ENCODE measurements around the gene ITPR3.

ITPR3 gene

GRCh38 chr6:33719326-33719987, 98.3 kb downstream of the ITPR3 start:
- no peak overlapping the region for H4K91ac ChIP-seq (ENCODE audit: low read depth, low read length)
- no CpG with 5 or more reads among the region's 11 CpGs for WGBS (ENCODE audit: extremely low coverage, insufficient coverage, insufficient read length)

GRCh38 chr6:33720998-33721397, 99.9 kb downstream of the ITPR3 start:
- Histone ChIP-seq H2BK120ac (ENCODE audit: insufficient read depth, low read length, poor library complexity) (no peak overlapping the region), H2BK5ac (ENCODE audit: low read depth, low read length, poor library complexity) (no peak overlapping the region), H4K8ac (ENCODE audit: low read depth, low read length) (no peak overlapping the region), H3K4me1 (ENCODE audit: control insufficient read depth in 1 of 2, insufficient read depth in 2 of 2, low read length in 2 of 2) (no peaks in the 10 kb centered on the region), H2BK12ac (ENCODE audit: low read length) (no peak overlapping the region), H3K27me3 (ENCODE audit: insufficient read depth, low read length) (no peaks in the 10 kb centered on the region), H4K12ac (ENCODE audit: low read depth, low read length) (no peak overlapping the region), H3K79me2 (ENCODE audit: control insufficient read depth, insufficient read depth, low read length, poor library complexity) (no peaks in the 10 kb centered on the region), H3K9me3 (ENCODE audit: insufficient read depth, low read depth, low read length) (no peaks in the 10 kb centered on the region), H3K36me3 (ENCODE audit: control insufficient read depth in 1 of 2, insufficient read depth in 2 of 2, low read length in 2 of 2) (no peaks in the 10 kb centered on the region), H3K9ac (ENCODE audit: low read length) (no peak overlapping the region), H3K4ac (ENCODE audit: low read depth, low read length) (no peak overlapping the region), H3K4me2 (ENCODE audit: low read length) (no peak overlapping the region), H3K27ac (ENCODE audit: low read depth, low read length) (no peak overlapping the region), H2AFZ (ENCODE audit: insufficient read depth, low read length, poor library complexity) (no peak overlapping the region), H4K91ac (ENCODE audit: low read depth, low read length) (no peak overlapping the region), H3K79me1 (ENCODE audit: low read length) (no peaks in the 10 kb centered on the region), H2AK5ac (ENCODE audit: low read length) (no peak overlapping the region), H3K18ac (ENCODE audit: low read length) (no peak overlapping the region), H3K23ac (ENCODE audit: low read length) (no peak overlapping the region), H3K4me3 (ENCODE audit: low read depth, low read length) (no peak overlapping the region), H3K14ac (ENCODE audit: low read length) (no peak overlapping the region)
- no CpG with 5 or more reads among the region's 1 CpG for WGBS (ENCODE audit: extremely low coverage, insufficient coverage, insufficient read length)
- DNase-seq: no peak

More at GRCh38 chr6:33719326-33719987, 98.3 kb downstream of the ITPR3 start:
- H2BK12ac ChIP-seq (ENCODE audit: low read length): no peak overlapping the region
- no peak overlapping the region for H3K18ac ChIP-seq (ENCODE audit: low read length)
- no peak overlapping the region for H3K14ac ChIP-seq (ENCODE audit: low read length)
- H3K4me1 ChIP-seq (ENCODE audit: control insufficient read depth in 1 of 2, insufficient read depth in 2 of 2, low read length in 2 of 2): no peaks in the 10 kb centered on the region
- no peak overlapping the region for H3K27ac ChIP-seq (ENCODE audit: low read depth, low read length)
- H2AFZ ChIP-seq (ENCODE audit: insufficient read depth, low read length, poor library complexity): no peak overlapping the region
- no peak overlapping the region for H2BK120ac ChIP-seq (ENCODE audit: insufficient read depth, low read length, poor library complexity)
- no peak overlapping the region for H3K23ac ChIP-seq (ENCODE audit: low read length)
- H3K27me3 ChIP-seq (ENCODE audit: insufficient read depth, low read length): no peaks in the 10 kb centered on the region
- H4K12ac ChIP-seq (ENCODE audit: low read depth, low read length): no peak overlapping the region
- H3K79me2 ChIP-seq (ENCODE audit: control insufficient read depth, insufficient read depth, low read length, poor library complexity): no peaks in the 10 kb centered on the region
- no peak overlapping the region for H3K4ac ChIP-seq (ENCODE audit: low read depth, low read length)
- H3K9ac ChIP-seq (ENCODE audit: low read length): no peak overlapping the region
- no peaks in the 10 kb centered on the region for H3K79me1 ChIP-seq (ENCODE audit: low read length)
- H2AK5ac ChIP-seq (ENCODE audit: low read length): no peak overlapping the region
- no peak for DNase-seq
- H3K9me3 ChIP-seq (ENCODE audit: insufficient read depth, low read depth, low read length): no peaks in the 10 kb centered on the region
- no peak overlapping the region for H3K4me2 ChIP-seq (ENCODE audit: low read length)
- H3K36me3 ChIP-seq (ENCODE audit: control insufficient read depth in 1 of 2, insufficient read depth in 2 of 2, low read length in 2 of 2): no peaks in the 10 kb centered on the region
- no peak overlapping the region for H3K4me3 ChIP-seq (ENCODE audit: low read depth, low read length)
- H4K8ac ChIP-seq (ENCODE audit: low read depth, low read length): no peak overlapping the region
- no peak overlapping the region for H2BK5ac ChIP-seq (ENCODE audit: low read depth, low read length, poor library complexity)

- no peak overlapping the region for H3K4me2 ChIP-seq (ENCODE audit: low read length)
- H3K4ac ChIP-seq (ENCODE audit: low read depth, low read length): no peak overlapping the region
- no peak overlapping the region for H4K91ac ChIP-seq (ENCODE audit: low read depth, low read length)
- no peaks in the 10 kb centered on the region for H3K36me3 ChIP-seq (ENCODE audit: control insufficient read depth in 1 of 2, insufficient read depth in 2 of 2, low read length in 2 of 2)
- H3K14ac ChIP-seq (ENCODE audit: low read length): no peak overlapping the region
- no peak overlapping the region for H3K27ac ChIP-seq (ENCODE audit: low read depth, low read length)
- H3K23ac ChIP-seq (ENCODE audit: low read length): no peak overlapping the region
- H3K18ac ChIP-seq (ENCODE audit: low read length): no peak overlapping the region
- H3K4me3 ChIP-seq (ENCODE audit: low read depth, low read length): no peak overlapping the region
- no peaks in the 10 kb centered on the region for H3K9me3 ChIP-seq (ENCODE audit: insufficient read depth, low read depth, low read length)
- H2BK120ac ChIP-seq (ENCODE audit: insufficient read depth, low read length, poor library complexity): no peak overlapping the region
- H3K4me1 ChIP-seq (ENCODE audit: control insufficient read depth in 1 of 2, insufficient read depth in 2 of 2, low read length in 2 of 2): no peaks in the 10 kb centered on the region
- H2BK5ac ChIP-seq (ENCODE audit: low read depth, low read length, poor library complexity): no peak overlapping the region
- no peaks in the 10 kb centered on the region for H3K27me3 ChIP-seq (ENCODE audit: insufficient read depth, low read length)
- no peak overlapping the region for H2AFZ ChIP-seq (ENCODE audit: insufficient read depth, low read length, poor library complexity)
- H3K79me2 ChIP-seq (ENCODE audit: control insufficient read depth, insufficient read depth, low read length, poor library complexity): no peaks in the 10 kb centered on the region
- no peak overlapping the region for H4K8ac ChIP-seq (ENCODE audit: low read depth, low read length)
- H3K79me1 ChIP-seq (ENCODE audit: low read length): no peaks in the 10 kb centered on the region
- no peak overlapping the region for H2AK5ac ChIP-seq (ENCODE audit: low read length)
- WGBS (ENCODE audit: extremely low coverage, insufficient coverage, insufficient read length): no CpG with 5 or more reads among the region's 5 CpGs
- H4K12ac ChIP-seq (ENCODE audit: low read depth, low read length): no peak overlapping the region
- no peak overlapping the region for H2BK12ac ChIP-seq (ENCODE audit: low read length)
- DNase-seq: no peak
- H3K9ac ChIP-seq (ENCODE audit: low read length): no peak overlapping the region
Observed at GRCh38 chr6:33721508-33721907, 100.4 kb downstream of the ITPR3 start.

GRCh38 chr6:33722103-33722623, 101.0 kb downstream of the ITPR3 start:
- no peak overlapping the region for H2AFZ ChIP-seq (ENCODE audit: insufficient read depth, low read length, poor library complexity)
- H3K4me2 ChIP-seq (ENCODE audit: low read length): no peak overlapping the region
- DNase-seq: peak in 1 of 2 donors; percentile 17
- WGBS (ENCODE audit: extremely low coverage, insufficient coverage, insufficient read length): no CpG with 5 or more reads among the region's 5 CpGs
- no peak overlapping the region for H3K9ac ChIP-seq (ENCODE audit: low read length)
- no peak overlapping the region for H2BK5ac ChIP-seq (ENCODE audit: low read depth, low read length, poor library complexity)
- no peaks in the 10 kb centered on the region for H3K27me3 ChIP-seq (ENCODE audit: insufficient read depth, low read length)
- H3K4me1 ChIP-seq (ENCODE audit: control insufficient read depth in 1 of 2, insufficient read depth in 2 of 2, low read length in 2 of 2): no peaks in the 10 kb centered on the region
- H3K9me3 ChIP-seq (ENCODE audit: insufficient read depth, low read depth, low read length): no peaks in the 10 kb centered on the region
- H4K12ac ChIP-seq (ENCODE audit: low read depth, low read length): no peak overlapping the region
- no peak overlapping the region for H3K27ac ChIP-seq (ENCODE audit: low read depth, low read length)
- H3K18ac ChIP-seq (ENCODE audit: low read length): no peak overlapping the region
- no peaks in the 10 kb centered on the region for H3K79me1 ChIP-seq (ENCODE audit: low read length)
- no peak overlapping the region for H2BK120ac ChIP-seq (ENCODE audit: insufficient read depth, low read length, poor library complexity)
- H3K79me2 ChIP-seq (ENCODE audit: control insufficient read depth, insufficient read depth, low read length, poor library complexity): no peaks in the 10 kb centered on the region
- H4K8ac ChIP-seq (ENCODE audit: low read depth, low read length): no peak overlapping the region
- H3K36me3 ChIP-seq (ENCODE audit: control insufficient read depth in 1 of 2, insufficient read depth in 2 of 2, low read length in 2 of 2): no peaks in the 10 kb centered on the region
- no peak overlapping the region for H2BK12ac ChIP-seq (ENCODE audit: low read length)
- H3K4ac ChIP-seq (ENCODE audit: low read depth, low read length): no peak overlapping the region
- H4K91ac ChIP-seq (ENCODE audit: low read depth, low read length): no peak overlapping the region
- no peak overlapping the region for H3K23ac ChIP-seq (ENCODE audit: low read length)
- H3K4me3 ChIP-seq (ENCODE audit: low read depth, low read length): no peak overlapping the region
- no peak overlapping the region for H2AK5ac ChIP-seq (ENCODE audit: low read length)
- no peak overlapping the region for H3K14ac ChIP-seq (ENCODE audit: low read length)

All from trophoblast cell (in vitro differentiated cells and primary cell).